ENCODE results near the gene PRLH. TPM values are rescaled to one million over a fixed set of nuclear protein-coding genes. Genes with fewer than 3 reads are reported as not detected.

The PRLH gene
- not detected in 2 replicates for total RNA-seq

GRCh38 chr2:237566401-237567235, at the start of gene PRLH:
TSS of gene PRLH (plus strand) at chr2:237566574. CDS start at chr2:237566574, 0 bp downstream.

GRCh38 chr2:237590272-237591140, 24.1 kb downstream of the PRLH start, which contains the start of gene RAB17:
TSS of gene RAB17 (minus strand) at chr2:237590734. CDS start at chr2:237586154, 4,580 bp downstream.

Other genes starting within 250 kb of the PRLH start
- gene COL6A3, start 152.4 kb upstream of the PRLH start, total RNA-seq = 5.2 and 17.9 TPM in 2 replicates
- gene MLPH, start 79.3 kb upstream of the PRLH start, total RNA-seq = 0.61 TPM in 1 of 2 replicates, not detected in the other
- under 0.01 TPM in 1 of 2 replicates, not detected in the other for gene RAB17, start 24.2 kb downstream of the PRLH start, total RNA-seq
- 105 and 135 TPM in 2 replicates for gene LRRFIP1, start 61.0 kb downstream of the PRLH start, total RNA-seq
- gene RBM44, start 232.2 kb downstream of the PRLH start, total RNA-seq = 0.32 and 0.91 TPM in 2 replicates

Data from epithelial cell of umbilical artery (primary cell).